Anterior cingulate cortex (tissue), 58 donors: ENCODE results near the gene PCDHB14.

Experiments
- DNase-seq, 58 donors: peaks; one replicate each; lab custom pipeline; 2025; lab: John Stamatoyannopoulos, UW

The PCDHB14 gene

DNA sequence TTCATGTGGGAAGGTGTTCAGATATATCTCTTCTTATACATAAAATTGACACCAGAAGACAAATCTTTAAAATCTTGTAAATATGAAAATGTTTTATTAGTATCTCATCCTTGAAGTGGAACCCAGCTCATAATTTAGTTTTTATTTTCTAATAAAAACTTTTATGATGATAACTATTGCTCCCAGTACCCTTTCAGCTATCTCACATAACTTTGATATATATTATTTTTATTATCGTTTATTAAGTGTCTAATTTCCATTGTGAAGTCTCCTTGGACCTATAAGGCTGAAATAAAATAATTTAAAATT is 38.0 kb downstream of the PCDHB14 start:
- no peak for DNase-seq

GRCh38 chr5:141269195-141269594 is 46.1 kb downstream of the PCDHB14 start:
- no peak for DNase-seq

DNA sequence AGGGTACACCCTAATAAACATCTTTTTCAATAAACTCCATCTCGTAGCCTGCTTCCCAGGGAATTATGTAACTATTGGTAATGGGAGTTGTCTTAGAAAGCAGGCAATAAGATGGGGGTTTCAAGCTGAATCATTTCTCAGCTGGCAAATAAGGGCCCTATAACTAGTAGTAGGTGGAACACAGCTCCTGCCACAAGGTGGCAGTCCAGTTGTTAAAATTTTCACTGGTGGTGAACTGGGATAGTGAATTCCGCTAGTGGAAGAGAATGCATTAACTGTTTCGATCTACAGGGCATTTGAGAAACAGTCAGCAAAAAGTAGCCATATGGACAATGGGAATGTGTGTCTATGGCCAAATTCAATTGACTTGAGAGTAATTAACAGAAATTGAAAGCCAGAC is 49.8 kb downstream of the PCDHB14 start:
- no peak for DNase-seq
